Tibial artery (tissue), 4 donors: ENCODE measurements around the gene LILRA1.
"Not testable (repeated sequence)": the region's sequence is repeated elsewhere in the genome, so short reads cannot be mapped to it uniquely, and the experiment has no call there.

Experiments
- DNase-seq, 2 donors: peaks; one replicate each; pipeline ENCODE4 v3.0.0-alpha.2; 2019
- H3K27ac ChIP-seq, 2 donors: fragments of 200-600 bp; sonication (generic) in 1 of 2; 1 replicate in 1 of 2; 2 replicates in 1 of 2; pipeline ENCODE4 v1.5.1; 2018 to 2019; ENCODE audit warnings: mild to moderate bottlenecking in 1 of 2
- H3K27me3 ChIP-seq, 2 donors: fragments of 200-600 bp; sonication (generic) in 1 of 2; one replicate each; pipeline versions ENCODE4 v1.5.1 to v1.6.0; 2016 to 2019
- H3K36me3 ChIP-seq, 3 donors: fragments of 200-600 bp; sonication (generic) in 2 of 3; one replicate each; pipeline ENCODE4 v1.5.1; 2016 to 2019; ENCODE audit warnings: mild to moderate bottlenecking in 2 of 3
- H3K4me1 ChIP-seq, 4 donors: fragments of 200-600 bp; sonication (generic) in 2 of 4; 1 replicate in 3 of 4; 2 replicates in 1 of 4; pipeline ENCODE4 v1.5.1; 2016 to 2019
- H3K4me3 ChIP-seq, 2 donors: fragments of 200-600 bp; sonication (generic) in 1 of 2; 1 replicate in 1 of 2; 2 replicates in 1 of 2; pipeline ENCODE4 v1.5.1; 2018 to 2019; ENCODE audit warnings: mild to moderate bottlenecking in 2 of 2
- H3K9me3 ChIP-seq, 3 donors: fragments of 200-600 bp; sonication (generic) in 1 of 3; one replicate each; pipeline ENCODE4 v1.5.1; 2016 to 2019
- CTCF ChIP-seq, 2 experiments: fragments of 200-600 bp in 1 of 2; fragments of 450-650 bp in 1 of 2; IDR thresholded peaks; one replicate each; pipeline ENCODE4 v1.5.1; 2017 to 2019; ENCODE audit warnings: antibody characterized with exemption in 2 of 2, mild to moderate bottlenecking in 1 of 2, moderate library complexity in 1 of 2
- intact Hi-C: fragments of 100-400 bp; cut with DNase I; formaldehyde crosslinking; loops from one replicate; pipeline ENCODE4 v1.15.0; 2023; ENCODE audit warnings: low total_unique reads

LILRA1 gene

GRCh38 chr19:54593445-54593844 lies at the start of gene LILRA1:
TSS of gene LILRA1 (plus strand) at chr19:54593632. CDS start at chr19:54594245, 613 bp downstream.
- DNase-seq, H3K4me1 ChIP-seq, H3K27me3 ChIP-seq, H3K27ac ChIP-seq, intact Hi-C loops, H3K4me3 ChIP-seq, H3K36me3 ChIP-seq: not testable (repeated sequence)
- H3K9me3 ChIP-seq = peaks cover 0 to 16% (median 0%) of the 10 kb centered on the region in 3 donors

DNA sequence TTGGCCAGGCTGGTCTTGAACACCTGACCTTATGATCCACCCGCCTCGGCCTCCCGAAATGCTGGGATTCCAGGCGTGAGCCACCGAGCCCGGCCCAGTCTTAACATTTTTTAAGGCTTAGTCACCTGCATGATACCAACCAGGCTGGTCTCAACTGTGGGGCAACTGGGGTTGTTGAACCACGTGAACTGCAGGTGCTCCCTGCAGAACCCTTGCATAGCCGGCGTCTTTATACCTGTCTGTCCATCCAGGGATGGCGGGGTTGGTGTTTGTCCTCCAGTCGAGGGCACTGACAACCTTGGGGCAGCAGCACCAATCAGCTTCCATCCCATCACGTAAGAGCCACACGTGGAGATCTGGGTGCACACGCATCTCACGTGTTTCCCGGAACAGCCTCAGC lies 44.6 kb upstream of the LILRA1 start:
- no peaks in the 10 kb centered on the region for H3K27me3 ChIP-seq
- no peaks in the 10 kb centered on the region for H3K9me3 ChIP-seq
- DNase-seq = no peak
- H3K4me1 ChIP-seq = no peaks in the 10 kb centered on the region
- no peak overlapping the region for H3K27ac ChIP-seq
- H3K36me3 ChIP-seq = no peaks in the 10 kb centered on the region
- intact Hi-C loops = no loop called here
- no peak overlapping the region for H3K4me3 ChIP-seq
- no peak for TF ChIP-seq CTCF (IDR thresholded peaks at IDR 0.05)

- TF ChIP-seq CTCF (IDR thresholded peaks at IDR 0.05) = no peak
- Histone ChIP-seq H3K9me3 (no peaks in the 10 kb centered on the region), H3K36me3 (no peaks in the 10 kb centered on the region), H3K4me3 (no peak overlapping the region), H3K27ac (no peak overlapping the region), H3K4me1 (no peaks in the 10 kb centered on the region), H3K27me3 (no peaks in the 10 kb centered on the region)
- DNase-seq = no peak
- intact Hi-C loops = no loop called here
Measured at GRCh38 chr19:54549224-54549623, 44.2 kb upstream of the LILRA1 start.

GRCh38 chr19:54551293-54551692 lies 42.1 kb upstream of the LILRA1 start:
- no peak for TF ChIP-seq CTCF (IDR thresholded peaks at IDR 0.05)
- no peak for DNase-seq
- H3K4me1 ChIP-seq = no peaks in the 10 kb centered on the region

GRCh38 chr19:54551950-54552912 lies 41.2 kb upstream of the LILRA1 start:
- Histone ChIP-seq H3K27me3 (no peaks in the 10 kb centered on the region), H3K9me3 (no peaks in the 10 kb centered on the region), H3K4me1 (no peaks in the 10 kb centered on the region), H3K27ac (no peak overlapping the region), H3K36me3 (no peaks in the 10 kb centered on the region), H3K4me3 (no peak overlapping the region)
- intact Hi-C loops = no loop called here
- DNase-seq = peak in 1 of 2 donors; percentile 55
- TF ChIP-seq CTCF (IDR thresholded peaks at IDR 0.05) = no peak

More at GRCh38 chr19:54551293-54551692, 42.1 kb upstream of the LILRA1 start:
- Histone ChIP-seq H3K36me3 (no peaks in the 10 kb centered on the region), H3K9me3 (no peaks in the 10 kb centered on the region), H3K27ac (no peak overlapping the region), H3K4me3 (no peak overlapping the region), H3K27me3 (no peaks in the 10 kb centered on the region)
- intact Hi-C loops = no loop called here

GRCh38 chr19:54552913-54553310 lies 40.5 kb upstream of the LILRA1 start:
- H3K27me3 ChIP-seq = no peaks in the 10 kb centered on the region
- intact Hi-C loops = no loop called here
- no peak overlapping the region for H3K27ac ChIP-seq
- H3K36me3 ChIP-seq = no peaks in the 10 kb centered on the region
- H3K4me3 ChIP-seq = no peak overlapping the region
- no peak for TF ChIP-seq CTCF (IDR thresholded peaks at IDR 0.05)
- H3K4me1 ChIP-seq = no peaks in the 10 kb centered on the region
- no peak for DNase-seq
- H3K9me3 ChIP-seq = no peaks in the 10 kb centered on the region
